Measurements from ENCODE around the gene MDM2.

Gene MDM2

DNA sequence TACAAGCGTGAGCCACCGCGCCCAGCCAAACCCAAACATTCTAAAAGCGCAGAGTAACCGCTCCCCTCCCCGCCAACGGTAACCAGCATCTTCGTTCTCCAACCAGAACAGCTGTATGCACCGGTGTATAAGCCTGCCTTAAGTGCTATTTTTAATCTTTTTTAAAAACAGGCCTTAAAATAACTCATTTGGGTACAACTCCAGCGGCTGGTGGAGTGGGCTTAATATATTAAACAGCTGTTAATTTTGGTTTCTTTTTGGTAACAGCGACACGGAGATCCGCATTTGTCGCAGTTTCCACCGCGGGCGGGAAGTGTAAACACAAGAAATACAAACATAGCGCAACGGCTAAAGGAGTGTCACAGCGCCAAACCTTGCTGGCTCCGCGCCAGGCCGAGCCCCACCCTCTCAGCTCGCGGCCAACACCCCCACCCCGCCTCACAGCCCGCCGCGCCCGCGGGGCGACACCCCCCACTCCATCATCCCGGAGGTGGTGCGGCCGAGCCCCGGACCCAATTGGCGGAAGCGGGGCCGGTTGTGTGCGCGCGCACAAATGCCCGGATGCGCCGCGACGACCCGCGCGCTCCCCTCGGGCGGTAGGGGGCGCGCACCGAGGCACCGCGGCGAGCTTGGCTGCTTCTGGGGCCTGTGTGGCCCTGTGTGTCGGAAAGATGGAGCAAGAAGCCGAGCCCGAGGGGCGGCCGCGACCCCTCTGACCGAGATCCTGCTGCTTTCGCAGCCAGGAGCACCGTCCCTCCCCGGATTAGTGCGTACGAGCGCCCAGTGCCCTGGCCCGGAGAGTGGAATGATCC lies at the start of gene MDM2:
MDM2 (plus strand) TSS at position 602 of the 812 bp plus-strand sequence. CDS start 301 bp downstream, outside the sequence.
- H3K27ac ChIP-seq (ENCODE audit: low read depth, low read length): peak within 1 kb of the TSS; percentile 96
- H3K4me1 ChIP-seq (ENCODE audit: control insufficient read depth, low read length): peaks cover 67% of the 10 kb centered on the region
- H3K36me3 ChIP-seq (ENCODE audit: control insufficient read depth, low read length): peaks cover 44% of the 10 kb centered on the region
- peak within 1 kb of the TSS; percentile 82 for H3K4me2 ChIP-seq (ENCODE audit: low read length)
- H3K9me3 ChIP-seq (ENCODE audit: control insufficient read depth, insufficient read depth, low read length): no peaks in the 10 kb centered on the region
- no peaks in the 10 kb centered on the region for H3K9me2 ChIP-seq (replicated peaks; ENCODE audit: control insufficient read depth, low read length)
- peaks cover 4% of the 10 kb centered on the region; the same call in 1 of the 2 replicates for H4K20me1 ChIP-seq (ENCODE audit: control insufficient read depth, insufficient read depth, low read depth, low read length)
- peak within 1 kb of the TSS; percentile 88 for H3K4me3 ChIP-seq (ENCODE audit: low read length)
- peaks cover 13% of the 10 kb centered on the region for H3F3A ChIP-seq (ENCODE audit: control insufficient read depth, insufficient read depth)
- no peaks in the 10 kb centered on the region for H3K27me3 ChIP-seq (ENCODE audit: control insufficient read depth, low read length)
- H3K79me2 ChIP-seq (ENCODE audit: control insufficient read depth, low read length): peaks cover 48% of the 10 kb centered on the region
- TF ChIP-seq EZH2phosphoT487 (IDR thresholded peaks at IDR 0.05; ENCODE audit: borderline replicate concordance, low read length): no peak
- TF ChIP-seq, protein P1, sequence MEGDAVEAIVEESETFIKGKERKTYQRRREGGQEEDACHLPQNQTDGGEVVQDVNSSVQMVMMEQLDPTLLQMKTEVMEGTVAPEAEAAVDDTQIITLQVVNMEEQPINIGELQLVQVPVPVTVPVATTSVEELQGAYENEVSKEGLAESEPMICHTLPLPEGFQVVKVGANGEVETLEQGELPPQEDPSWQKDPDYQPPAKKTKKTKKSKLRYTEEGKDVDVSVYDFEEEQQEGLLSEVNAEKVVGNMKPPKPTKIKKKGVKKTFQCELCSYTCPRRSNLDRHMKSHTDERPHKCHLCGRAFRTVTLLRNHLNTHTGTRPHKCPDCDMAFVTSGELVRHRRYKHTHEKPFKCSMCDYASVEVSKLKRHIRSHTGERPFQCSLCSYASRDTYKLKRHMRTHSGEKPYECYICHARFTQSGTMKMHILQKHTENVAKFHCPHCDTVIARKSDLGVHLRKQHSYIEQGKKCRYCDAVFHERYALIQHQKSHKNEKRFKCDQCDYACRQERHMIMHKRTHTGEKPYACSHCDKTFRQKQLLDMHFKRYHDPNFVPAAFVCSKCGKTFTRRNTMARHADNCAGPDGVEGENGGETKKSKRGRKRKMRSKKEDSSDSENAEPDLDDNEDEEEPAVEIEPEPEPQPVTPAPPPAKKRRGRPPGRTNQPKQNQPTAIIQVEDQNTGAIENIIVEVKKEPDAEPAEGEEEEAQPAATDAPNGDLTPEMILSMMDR (IDR thresholded peaks at IDR 0.05; ENCODE audit: low read depth, low read length, poor library complexity, severe bottlenecking): peak; percentile 74

DNA sequence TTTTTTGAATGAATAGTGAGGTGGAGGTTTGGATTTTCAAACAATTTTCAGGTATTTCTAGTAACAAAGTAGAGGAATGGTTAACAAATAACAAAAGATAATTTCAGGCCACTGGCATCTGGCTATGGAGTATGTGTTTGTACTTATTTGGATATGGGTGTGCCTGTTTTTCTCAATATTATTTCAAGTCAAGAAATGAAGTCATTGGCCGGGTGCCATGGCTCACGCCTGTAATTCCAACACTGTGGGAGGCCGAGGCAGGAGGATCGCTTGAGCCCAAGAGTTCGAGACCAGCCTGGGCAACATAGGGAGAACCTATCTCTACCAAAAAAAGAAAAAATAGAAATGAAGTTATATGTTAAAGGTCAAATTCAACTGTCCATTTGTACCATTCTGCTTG lies 48.1 kb upstream of the MDM2 start:
- Histone ChIP-seq H3K9me2 (replicated peaks; ENCODE audit: control insufficient read depth, low read length) (no peaks in the 10 kb centered on the region), H3K27me3 (ENCODE audit: control insufficient read depth, low read length) (no peaks in the 10 kb centered on the region), H3K79me2 (ENCODE audit: control insufficient read depth, low read length) (peaks cover 18% of the 10 kb centered on the region)

DNA sequence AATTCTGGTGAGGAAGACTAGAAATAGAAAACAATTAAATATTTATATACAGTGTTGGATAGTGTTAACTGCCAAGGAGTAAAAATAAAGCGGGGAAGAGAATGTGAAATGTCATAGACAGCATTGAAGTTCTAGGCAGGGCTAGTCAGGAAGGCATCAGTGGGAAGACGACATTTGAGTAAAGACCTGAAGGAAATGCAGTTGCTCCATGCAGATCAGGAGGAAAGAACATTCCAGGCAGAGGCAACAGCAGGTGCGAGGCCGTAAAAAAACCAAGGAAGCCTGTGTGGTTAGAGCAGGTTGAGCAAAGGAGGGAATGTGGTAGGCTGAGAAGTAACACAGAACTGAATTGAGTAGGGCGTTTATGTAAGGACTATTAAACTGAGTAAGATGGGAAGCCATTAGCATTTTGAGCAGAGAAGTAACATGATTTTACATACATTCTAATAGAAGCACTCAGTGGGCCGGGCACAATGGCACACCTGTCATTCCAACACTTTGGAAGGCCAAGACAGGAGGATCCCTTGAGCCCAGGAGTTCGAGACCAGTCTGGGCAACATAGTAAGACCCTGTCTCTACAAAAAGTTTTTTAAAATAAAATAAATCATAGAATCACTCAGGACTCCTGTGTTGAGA lies 47.1 kb upstream of the MDM2 start:
- Histone ChIP-seq H3F3A (ENCODE audit: control insufficient read depth, insufficient read depth) (peaks cover 4% of the 10 kb centered on the region; the same call in 1 of the 2 replicates), H3K4me1 (ENCODE audit: control insufficient read depth, low read length) (peaks cover 45% of the 10 kb centered on the region), H3K27ac (ENCODE audit: low read depth, low read length) (no peak overlapping the region), H3K79me2 (ENCODE audit: control insufficient read depth, low read length) (peaks cover 18% of the 10 kb centered on the region), H3K4me3 (ENCODE audit: low read length) (no peak overlapping the region), H3K27me3 (ENCODE audit: control insufficient read depth, low read length) (no peaks in the 10 kb centered on the region), H3K9me2 (replicated peaks; ENCODE audit: control insufficient read depth, low read length) (no peaks in the 10 kb centered on the region), H3K9me3 (ENCODE audit: control insufficient read depth, insufficient read depth, low read length) (no peaks in the 10 kb centered on the region), H4K20me1 (ENCODE audit: control insufficient read depth, insufficient read depth, low read depth, low read length) (no peaks in the 10 kb centered on the region), H3K4me2 (ENCODE audit: low read length) (no peak overlapping the region), H3K36me3 (ENCODE audit: control insufficient read depth, low read length) (peaks cover 80% of the 10 kb centered on the region)
- TF ChIP-seq, protein P1 (IDR thresholded peaks at IDR 0.05; ENCODE audit: low read depth, low read length, poor library complexity, severe bottlenecking): no peak
- TF ChIP-seq EZH2phosphoT487 (IDR thresholded peaks at IDR 0.05; ENCODE audit: borderline replicate concordance, low read length): no peak

More for the DNA sequence above, 48.1 kb upstream of the MDM2 start:
- Histone ChIP-seq H3K27ac (ENCODE audit: low read depth, low read length) (no peak overlapping the region), H3K4me1 (ENCODE audit: control insufficient read depth, low read length) (peaks cover 34% of the 10 kb centered on the region), H3F3A (ENCODE audit: control insufficient read depth, insufficient read depth) (peaks cover 2% of the 10 kb centered on the region; the same call in 1 of the 2 replicates), H3K36me3 (ENCODE audit: control insufficient read depth, low read length) (peaks cover 84% of the 10 kb centered on the region), H4K20me1 (ENCODE audit: control insufficient read depth, insufficient read depth, low read depth, low read length) (no peaks in the 10 kb centered on the region), H3K4me2 (ENCODE audit: low read length) (no peak overlapping the region), H3K9me3 (ENCODE audit: control insufficient read depth, insufficient read depth, low read length) (no peaks in the 10 kb centered on the region), H3K4me3 (ENCODE audit: low read length) (no peak overlapping the region)
- TF ChIP-seq EZH2phosphoT487 (IDR thresholded peaks at IDR 0.05; ENCODE audit: borderline replicate concordance, low read length): no peak
- TF ChIP-seq, protein P1 (IDR thresholded peaks at IDR 0.05; ENCODE audit: low read depth, low read length, poor library complexity, severe bottlenecking): no peak
